ENCODE measurements around the gene HAGH. TPM values are rescaled to one million over a fixed set of nuclear protein-coding genes. Genes with fewer than 3 reads are reported as not detected.

The HAGH gene
- total and polyA plus RNA-seq, 9 of the 15 experiments (the other 6 are each of a cell fraction or from before 2014, with no cell fraction given): 0.46 to 35.1 (median 16.8) TPM

DNA sequence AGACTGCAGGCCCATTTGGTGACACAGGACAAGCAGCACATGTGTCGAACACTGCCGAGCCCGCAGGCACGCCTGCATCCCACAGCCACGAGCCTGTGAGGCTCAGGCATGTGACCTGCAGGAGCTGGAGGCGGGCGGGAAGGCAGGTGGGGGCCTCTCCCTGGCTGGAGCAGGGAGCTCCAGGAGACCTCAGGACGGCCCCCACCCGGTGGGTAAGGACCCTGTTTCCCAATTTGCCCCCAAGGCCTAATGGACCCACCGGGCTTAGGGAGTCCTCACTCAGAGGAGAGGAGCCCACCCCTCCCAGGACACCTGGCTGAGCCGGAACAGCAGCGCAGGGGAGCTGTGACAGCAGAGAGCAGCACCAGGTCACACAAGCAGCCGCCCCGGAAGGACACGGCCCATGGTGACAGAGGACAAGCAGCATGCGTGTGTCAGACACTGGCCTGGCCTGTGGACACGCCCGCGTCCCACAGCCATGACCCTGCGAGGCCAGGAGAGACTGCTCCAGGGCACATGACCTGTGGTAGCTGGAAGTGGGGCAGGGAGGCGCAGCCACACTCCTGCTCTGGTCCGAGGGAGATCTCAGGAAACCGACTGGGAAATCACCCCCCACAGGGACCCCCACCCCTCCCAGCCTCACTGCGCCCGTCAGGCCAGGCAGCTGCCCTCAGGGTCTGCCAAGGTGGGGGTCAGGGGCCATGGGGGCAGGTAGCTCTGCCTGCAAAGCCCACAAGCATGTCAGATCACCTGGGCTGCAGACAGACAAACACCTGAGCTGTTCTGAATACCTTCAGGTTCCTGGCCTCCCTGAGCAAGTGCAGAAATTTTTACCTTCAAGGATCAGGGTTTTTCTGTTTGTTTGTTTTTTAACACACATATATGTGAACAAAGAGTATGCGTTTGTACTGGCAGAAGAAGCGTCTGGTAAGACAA, 46.6 kb downstream of the HAGH start:
- H3K27ac ChIP-seq (ENCODE audit: extremely low read depth, low read depth, low read length): no peak overlapping the region
- no peak overlapping the region for H3K4me2 ChIP-seq (ENCODE audit: insufficient read depth, low read length)
- H3K4me3 ChIP-seq: no peak overlapping the region
- peak overlapping the region in 1 of 2 experiments; percentile 84; a peak in 2 of 4 replicates for H3K9ac ChIP-seq (ENCODE audit: insufficient read depth in 1 of 2, low read depth in 2 of 2, low read length in 2 of 2)
- 0 out of 2 replicates have a peak, but pooled peaks cover 3% of the 10 kb centered on the region for H4K20me1 ChIP-seq (replicated peaks; ENCODE audit: control insufficient read depth, insufficient read depth, low read length)
- intact Hi-C loops (cut with micrococcal nuclease) (loop anchor here (5.0 kb wide), 1 partner anchor 168 kb away; the partner anchor contains the start of genes CRAMP1 and IFT140), in situ Hi-C loops (cut with MboI) (loop anchor here (5.0 kb wide), 1 partner anchor 152 kb away; no protein-coding TSS in a partner anchor)
- 80% methylated on average over 18 of the region's 27 CpGs for WGBS (ENCODE audit: insufficient coverage, low coverage, missing lambda C conversion rate)
- ATAC-seq (no peak), FAIRE-seq (no peak), DNase-seq (ENCODE audit: extremely low read depth in 1 of 4, low spot score in 3 of 4) (no peak)
- no peak overlapping the region for H2AFZ ChIP-seq (ENCODE audit: low read depth, low read length)
- H3K79me2 ChIP-seq (ENCODE audit: control insufficient read depth, insufficient read depth, low read length): peaks cover 31% of the 10 kb centered on the region
- BruUV-seq (replicated peaks): no TSS peak
- H3K36me3 ChIP-seq (ENCODE audit: control insufficient read depth, insufficient read depth, low read length): peaks cover 52% of the 10 kb centered on the region; the same call in 2 of the 3 replicates
- POLR2A ChIA-PET: interaction anchor here (0.6 to 1.4 kb wide), 4 partner anchors 10 to 155 kb away, joined by 3 read pairs; partner anchors contain the start of gene IGFALS
- CTCF ChIA-PET (ENCODE audit: low intra/inter-chr PET ratio): no interaction called here
- H3K9me1 ChIP-seq (ENCODE audit: control insufficient read depth, insufficient read depth, low read length): peaks cover 2% of the 10 kb centered on the region
- no peaks in the 10 kb centered on the region for H3K27me3 ChIP-seq (ENCODE audit: control insufficient read depth in 2 of 2, insufficient read depth in 2 of 2, low read length in 2 of 2)
- H3K4me1 ChIP-seq (replicated peaks in 1 of 2; ENCODE audit: control insufficient read depth in 2 of 2, insufficient read depth in 2 of 2, low read length in 2 of 2): peaks cover 4 to 86% of the 10 kb centered on the region in 2 experiments; a peak in 3 of 5 replicates
- no peaks in the 10 kb centered on the region for H3K9me3 ChIP-seq (replicated peaks; ENCODE audit: control insufficient read depth, insufficient read depth, low read depth, low read length)
- TF ChIP-seq, protein P1, sequence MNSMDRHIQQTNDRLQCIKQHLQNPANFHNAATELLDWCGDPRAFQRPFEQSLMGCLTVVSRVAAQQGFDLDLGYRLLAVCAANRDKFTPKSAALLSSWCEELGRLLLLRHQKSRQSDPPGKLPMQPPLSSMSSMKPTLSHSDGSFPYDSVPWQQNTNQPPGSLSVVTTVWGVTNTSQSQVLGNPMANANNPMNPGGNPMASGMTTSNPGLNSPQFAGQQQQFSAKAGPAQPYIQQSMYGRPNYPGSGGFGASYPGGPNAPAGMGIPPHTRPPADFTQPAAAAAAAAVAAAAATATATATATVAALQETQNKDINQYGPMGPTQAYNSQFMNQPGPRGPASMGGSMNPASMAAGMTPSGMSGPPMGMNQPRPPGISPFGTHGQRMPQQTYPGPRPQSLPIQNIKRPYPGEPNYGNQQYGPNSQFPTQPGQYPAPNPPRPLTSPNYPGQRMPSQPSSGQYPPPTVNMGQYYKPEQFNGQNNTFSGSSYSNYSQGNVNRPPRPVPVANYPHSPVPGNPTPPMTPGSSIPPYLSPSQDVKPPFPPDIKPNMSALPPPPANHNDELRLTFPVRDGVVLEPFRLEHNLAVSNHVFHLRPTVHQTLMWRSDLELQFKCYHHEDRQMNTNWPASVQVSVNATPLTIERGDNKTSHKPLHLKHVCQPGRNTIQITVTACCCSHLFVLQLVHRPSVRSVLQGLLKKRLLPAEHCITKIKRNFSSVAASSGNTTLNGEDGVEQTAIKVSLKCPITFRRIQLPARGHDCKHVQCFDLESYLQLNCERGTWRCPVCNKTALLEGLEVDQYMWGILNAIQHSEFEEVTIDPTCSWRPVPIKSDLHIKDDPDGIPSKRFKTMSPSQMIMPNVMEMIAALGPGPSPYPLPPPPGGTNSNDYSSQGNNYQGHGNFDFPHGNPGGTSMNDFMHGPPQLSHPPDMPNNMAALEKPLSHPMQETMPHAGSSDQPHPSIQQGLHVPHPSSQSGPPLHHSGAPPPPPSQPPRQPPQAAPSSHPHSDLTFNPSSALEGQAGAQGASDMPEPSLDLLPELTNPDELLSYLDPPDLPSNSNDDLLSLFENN (IDR thresholded peaks at IDR 0.05; ENCODE audit: low read depth in 2 of 2, low read length in 2 of 2): no peak
- no peak for TF ChIP-seq ZNF174 (CRISPR knock-in tag; IDR thresholded peaks at IDR 0.05)
- peak; percentile 72 for TF ChIP-seq POLR2G (IDR thresholded peaks at IDR 0.05; ENCODE audit: low read depth, low read length)
- TF ChIP-seq, protein P2, sequence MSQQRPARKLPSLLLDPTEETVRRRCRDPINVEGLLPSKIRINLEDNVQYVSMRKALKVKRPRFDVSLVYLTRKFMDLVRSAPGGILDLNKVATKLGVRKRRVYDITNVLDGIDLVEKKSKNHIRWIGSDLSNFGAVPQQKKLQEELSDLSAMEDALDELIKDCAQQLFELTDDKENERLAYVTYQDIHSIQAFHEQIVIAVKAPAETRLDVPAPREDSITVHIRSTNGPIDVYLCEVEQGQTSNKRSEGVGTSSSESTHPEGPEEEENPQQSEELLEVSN (IDR thresholded peaks at IDR 0.05; ENCODE audit: borderline replicate concordance in 1 of 2, extremely low read depth in 1 of 2, insufficient read depth in 1 of 2, insufficient read length in 1 of 2, low read depth in 1 of 2, low read length in 1 of 2, poor library complexity in 1 of 2, severe bottlenecking in 1 of 2): peak in 1 of 2 experiments; percentile 49
- no peak for TF ChIP-seq POLR3G (IDR thresholded peaks at IDR 0.05; ENCODE audit: extremely low read depth, insufficient read length, insufficient replicate concordance)
- no peak for TF ChIP-seq GTF2E2 (tag; IDR thresholded peaks at IDR 0.05)
- no peak for TF ChIP-seq SRSF9 (IDR thresholded peaks at IDR 0.05; ENCODE audit: borderline replicate concordance, low read depth, low read length)
- TF ChIP-seq CBFB (CRISPR knock-in tag; IDR thresholded peaks at IDR 0.05): no peak
- TF ChIP-seq, protein P3, sequence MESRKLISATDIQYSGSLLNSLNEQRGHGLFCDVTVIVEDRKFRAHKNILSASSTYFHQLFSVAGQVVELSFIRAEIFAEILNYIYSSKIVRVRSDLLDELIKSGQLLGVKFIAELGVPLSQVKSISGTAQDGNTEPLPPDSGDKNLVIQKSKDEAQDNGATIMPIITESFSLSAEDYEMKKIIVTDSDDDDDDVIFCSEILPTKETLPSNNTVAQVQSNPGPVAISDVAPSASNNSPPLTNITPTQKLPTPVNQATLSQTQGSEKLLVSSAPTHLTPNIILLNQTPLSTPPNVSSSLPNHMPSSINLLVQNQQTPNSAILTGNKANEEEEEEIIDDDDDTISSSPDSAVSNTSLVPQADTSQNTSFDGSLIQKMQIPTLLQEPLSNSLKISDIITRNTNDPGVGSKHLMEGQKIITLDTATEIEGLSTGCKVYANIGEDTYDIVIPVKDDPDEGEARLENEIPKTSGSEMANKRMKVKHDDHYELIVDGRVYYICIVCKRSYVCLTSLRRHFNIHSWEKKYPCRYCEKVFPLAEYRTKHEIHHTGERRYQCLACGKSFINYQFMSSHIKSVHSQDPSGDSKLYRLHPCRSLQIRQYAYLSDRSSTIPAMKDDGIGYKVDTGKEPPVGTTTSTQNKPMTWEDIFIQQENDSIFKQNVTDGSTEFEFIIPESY (CRISPR knock-in tag; IDR thresholded peaks at IDR 0.05): peak; percentile 64
- TF ChIP-seq, protein P4, sequence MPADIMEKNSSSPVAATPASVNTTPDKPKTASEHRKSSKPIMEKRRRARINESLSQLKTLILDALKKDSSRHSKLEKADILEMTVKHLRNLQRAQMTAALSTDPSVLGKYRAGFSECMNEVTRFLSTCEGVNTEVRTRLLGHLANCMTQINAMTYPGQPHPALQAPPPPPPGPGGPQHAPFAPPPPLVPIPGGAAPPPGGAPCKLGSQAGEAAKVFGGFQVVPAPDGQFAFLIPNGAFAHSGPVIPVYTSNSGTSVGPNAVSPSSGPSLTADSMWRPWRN (IDR thresholded peaks at IDR 0.05; ENCODE audit: low read depth): no peak
- no peak for TF ChIP-seq BHLHE40 (IDR thresholded peaks at IDR 0.05; ENCODE audit: low read length)
- TF ChIP-seq LEF1 (IDR thresholded peaks at IDR 0.05): no peak
- TF ChIP-seq POLR2A (conservative IDR thresholded peaks at IDR 0.05): peak; percentile 48

Data from K562 (cell line).